ENCODE measurements around the gene TEF.

GRCh38 chr22:41332217-41332939 lies 49.4 kb upstream of the TEF start:
- TF ChIP-seq POLR2A (IDR thresholded peaks at IDR 0.05) (no peak), CTCF (IDR thresholded peaks at IDR 0.05) (no peak)

Measured in sigmoid colon (tissue), 3 donors.